Measurements from ENCODE around the gene BCAS1.

Gene BCAS1

DNA sequence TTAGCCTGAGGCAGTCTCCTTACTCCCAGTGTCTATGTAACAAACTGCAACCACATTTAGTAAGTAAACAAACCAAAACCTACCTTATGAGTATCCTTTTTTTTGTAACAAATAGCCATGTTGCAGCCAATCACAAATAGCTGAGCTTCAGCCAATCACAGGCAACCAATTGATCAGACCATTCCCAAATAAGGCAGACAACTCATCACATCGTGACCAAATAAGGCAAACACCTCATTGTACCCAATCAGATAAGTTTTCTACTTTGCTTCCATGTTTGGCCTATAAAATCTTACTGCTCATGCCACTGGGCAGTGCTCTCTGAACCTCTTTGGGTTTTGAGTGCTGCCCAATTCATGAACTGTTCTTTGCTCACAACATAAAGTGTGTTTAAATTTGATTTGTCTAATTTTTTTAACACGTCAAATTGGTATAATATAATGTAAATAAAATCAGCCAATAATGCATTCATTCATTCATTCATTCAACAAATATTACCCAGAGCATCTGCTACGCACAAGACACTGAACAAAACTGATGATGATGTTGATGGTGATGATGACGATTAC is 117.8 kb downstream of the BCAS1 start:
- TF ChIP-seq CEBPB (IDR thresholded peaks at IDR 0.05) (no peak), TEAD4 (IDR thresholded peaks at IDR 0.05) (no peak)

DNA sequence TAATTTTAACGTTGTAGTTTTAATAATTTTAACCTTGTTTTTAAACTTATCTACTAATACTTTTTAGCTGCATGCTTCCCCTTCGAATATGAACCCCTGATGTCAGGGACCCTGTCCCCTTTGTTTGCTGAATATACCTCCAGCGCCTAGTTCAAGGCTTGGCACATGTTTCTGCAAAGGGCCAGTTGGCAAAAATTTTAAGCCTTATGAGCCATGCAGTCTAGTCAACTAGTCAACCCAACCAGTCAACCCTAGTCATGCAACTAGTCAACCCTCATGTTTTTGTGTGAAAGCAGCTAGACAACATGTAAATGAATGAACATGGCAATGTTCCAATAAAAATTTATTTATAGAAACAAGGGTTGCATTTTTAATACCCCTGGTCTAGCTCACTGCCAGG is 119.8 kb downstream of the BCAS1 start:
- TF ChIP-seq CREB1 (IDR thresholded peaks at IDR 0.05; ENCODE audit: low read depth) (no peak), EP300 (IDR thresholded peaks at IDR 0.05; ENCODE audit: borderline replicate concordance) (no peak), TCF12 (IDR thresholded peaks at IDR 0.05; ENCODE audit: low read depth) (no peak), RAD21 (IDR thresholded peaks at IDR 0.05; ENCODE audit: low read depth) (no peak), CEBPB (IDR thresholded peaks at IDR 0.05) (no peak), YY1 (IDR thresholded peaks at IDR 0.05; ENCODE audit: low read depth) (no peak)
- TF ChIP-seq, protein P1, sequence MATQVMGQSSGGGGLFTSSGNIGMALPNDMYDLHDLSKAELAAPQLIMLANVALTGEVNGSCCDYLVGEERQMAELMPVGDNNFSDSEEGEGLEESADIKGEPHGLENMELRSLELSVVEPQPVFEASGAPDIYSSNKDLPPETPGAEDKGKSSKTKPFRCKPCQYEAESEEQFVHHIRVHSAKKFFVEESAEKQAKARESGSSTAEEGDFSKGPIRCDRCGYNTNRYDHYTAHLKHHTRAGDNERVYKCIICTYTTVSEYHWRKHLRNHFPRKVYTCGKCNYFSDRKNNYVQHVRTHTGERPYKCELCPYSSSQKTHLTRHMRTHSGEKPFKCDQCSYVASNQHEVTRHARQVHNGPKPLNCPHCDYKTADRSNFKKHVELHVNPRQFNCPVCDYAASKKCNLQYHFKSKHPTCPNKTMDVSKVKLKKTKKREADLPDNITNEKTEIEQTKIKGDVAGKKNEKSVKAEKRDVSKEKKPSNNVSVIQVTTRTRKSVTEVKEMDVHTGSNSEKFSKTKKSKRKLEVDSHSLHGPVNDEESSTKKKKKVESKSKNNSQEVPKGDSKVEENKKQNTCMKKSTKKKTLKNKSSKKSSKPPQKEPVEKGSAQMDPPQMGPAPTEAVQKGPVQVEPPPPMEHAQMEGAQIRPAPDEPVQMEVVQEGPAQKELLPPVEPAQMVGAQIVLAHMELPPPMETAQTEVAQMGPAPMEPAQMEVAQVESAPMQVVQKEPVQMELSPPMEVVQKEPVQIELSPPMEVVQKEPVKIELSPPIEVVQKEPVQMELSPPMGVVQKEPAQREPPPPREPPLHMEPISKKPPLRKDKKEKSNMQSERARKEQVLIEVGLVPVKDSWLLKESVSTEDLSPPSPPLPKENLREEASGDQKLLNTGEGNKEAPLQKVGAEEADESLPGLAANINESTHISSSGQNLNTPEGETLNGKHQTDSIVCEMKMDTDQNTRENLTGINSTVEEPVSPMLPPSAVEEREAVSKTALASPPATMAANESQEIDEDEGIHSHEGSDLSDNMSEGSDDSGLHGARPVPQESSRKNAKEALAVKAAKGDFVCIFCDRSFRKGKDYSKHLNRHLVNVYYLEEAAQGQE (IDR thresholded peaks at IDR 0.05; ENCODE audit: low read depth) = no peak
- TF ChIP-seq, protein P2, sequence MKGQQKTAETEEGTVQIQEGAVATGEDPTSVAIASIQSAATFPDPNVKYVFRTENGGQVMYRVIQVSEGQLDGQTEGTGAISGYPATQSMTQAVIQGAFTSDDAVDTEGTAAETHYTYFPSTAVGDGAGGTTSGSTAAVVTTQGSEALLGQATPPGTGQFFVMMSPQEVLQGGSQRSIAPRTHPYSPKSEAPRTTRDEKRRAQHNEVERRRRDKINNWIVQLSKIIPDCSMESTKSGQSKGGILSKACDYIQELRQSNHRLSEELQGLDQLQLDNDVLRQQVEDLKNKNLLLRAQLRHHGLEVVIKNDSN (IDR thresholded peaks at IDR 0.05) = no peak

DNA sequence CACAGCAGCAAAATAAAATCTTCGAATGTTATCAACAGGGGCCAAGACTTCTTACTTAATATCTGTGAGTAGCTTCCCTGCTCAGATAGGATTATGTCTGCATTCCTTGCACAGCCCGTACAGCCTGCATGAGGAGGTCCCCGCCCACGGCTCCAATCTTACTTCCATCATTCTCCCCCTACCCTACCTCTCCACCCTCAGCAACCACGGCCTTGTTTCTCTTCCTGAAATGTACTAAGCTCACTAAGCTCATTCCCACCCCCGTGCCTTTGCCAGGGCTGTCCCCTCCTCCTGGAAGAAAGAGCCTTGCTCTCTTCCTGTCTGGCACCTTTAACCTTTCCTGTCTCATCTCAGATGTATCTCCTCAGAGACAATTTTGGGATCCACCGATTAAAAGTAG is 120.4 kb downstream of the BCAS1 start:
- TF ChIP-seq EGR1 (IDR thresholded peaks at IDR 0.05) (no peak), CREB1 (IDR thresholded peaks at IDR 0.05; ENCODE audit: low read depth) (no peak)

DNA sequence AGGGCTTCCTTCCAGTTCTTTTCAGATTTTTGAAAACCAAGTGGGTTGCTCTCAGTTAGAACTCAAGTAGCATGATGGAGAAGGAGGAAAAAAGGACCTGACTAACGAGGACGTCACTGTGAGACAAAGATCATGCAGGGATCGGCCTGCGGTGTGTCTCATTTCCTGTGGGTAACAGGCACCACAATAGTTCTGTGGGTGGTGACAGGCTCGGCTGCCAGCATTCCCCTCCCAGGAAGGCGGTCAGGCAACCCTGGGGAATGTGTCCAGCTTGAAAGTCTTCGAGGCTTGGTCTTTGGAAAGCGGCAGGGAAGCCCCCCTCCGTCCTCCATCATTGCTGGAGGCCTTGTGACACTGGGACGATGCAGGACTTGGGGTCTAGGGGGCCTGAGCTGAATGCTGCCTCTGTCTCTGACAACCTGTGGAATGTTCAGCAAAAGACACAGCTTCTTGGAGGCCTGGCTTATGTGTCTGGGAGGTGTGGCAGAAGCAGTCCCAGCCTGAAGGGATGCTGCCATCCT is 121.0 kb downstream of the BCAS1 start:
- TF ChIP-seq EGR1 (IDR thresholded peaks at IDR 0.05) = no peak
- no peak for TF ChIP-seq NFIC (IDR thresholded peaks at IDR 0.05)
- TF ChIP-seq, protein P3, sequence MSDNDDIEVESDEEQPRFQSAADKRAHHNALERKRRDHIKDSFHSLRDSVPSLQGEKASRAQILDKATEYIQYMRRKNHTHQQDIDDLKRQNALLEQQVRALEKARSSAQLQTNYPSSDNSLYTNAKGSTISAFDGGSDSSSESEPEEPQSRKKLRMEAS (IDR thresholded peaks at IDR 0.05) = no peak
- TF ChIP-seq RAD21 (IDR thresholded peaks at IDR 0.05; ENCODE audit: low read depth) = no peak
- TF ChIP-seq TCF12 (IDR thresholded peaks at IDR 0.05; ENCODE audit: low read depth) = no peak
- no peak for TF ChIP-seq CEBPB (IDR thresholded peaks at IDR 0.05)
- no peak for TF ChIP-seq TAF1 (IDR thresholded peaks at IDR 0.05; ENCODE audit: low read depth)
- TF ChIP-seq, protein P2 (IDR thresholded peaks at IDR 0.05) = no peak
- TF ChIP-seq CREB1 (IDR thresholded peaks at IDR 0.05; ENCODE audit: low read depth) = no peak
- TF ChIP-seq, protein P1 (IDR thresholded peaks at IDR 0.05; ENCODE audit: low read depth) = no peak
- TF ChIP-seq FOXM1 (IDR thresholded peaks at IDR 0.05; ENCODE audit: borderline replicate concordance, low read depth) = no peak
- no peak for TF ChIP-seq EP300 (IDR thresholded peaks at IDR 0.05; ENCODE audit: borderline replicate concordance)
- TF ChIP-seq YY1 (IDR thresholded peaks at IDR 0.05; ENCODE audit: low read depth) = no peak
- TF ChIP-seq TEAD4 (IDR thresholded peaks at IDR 0.05) = no peak
- no peak for TF ChIP-seq ZBTB7A (IDR thresholded peaks at IDR 0.05; ENCODE audit: low read depth)

DNA sequence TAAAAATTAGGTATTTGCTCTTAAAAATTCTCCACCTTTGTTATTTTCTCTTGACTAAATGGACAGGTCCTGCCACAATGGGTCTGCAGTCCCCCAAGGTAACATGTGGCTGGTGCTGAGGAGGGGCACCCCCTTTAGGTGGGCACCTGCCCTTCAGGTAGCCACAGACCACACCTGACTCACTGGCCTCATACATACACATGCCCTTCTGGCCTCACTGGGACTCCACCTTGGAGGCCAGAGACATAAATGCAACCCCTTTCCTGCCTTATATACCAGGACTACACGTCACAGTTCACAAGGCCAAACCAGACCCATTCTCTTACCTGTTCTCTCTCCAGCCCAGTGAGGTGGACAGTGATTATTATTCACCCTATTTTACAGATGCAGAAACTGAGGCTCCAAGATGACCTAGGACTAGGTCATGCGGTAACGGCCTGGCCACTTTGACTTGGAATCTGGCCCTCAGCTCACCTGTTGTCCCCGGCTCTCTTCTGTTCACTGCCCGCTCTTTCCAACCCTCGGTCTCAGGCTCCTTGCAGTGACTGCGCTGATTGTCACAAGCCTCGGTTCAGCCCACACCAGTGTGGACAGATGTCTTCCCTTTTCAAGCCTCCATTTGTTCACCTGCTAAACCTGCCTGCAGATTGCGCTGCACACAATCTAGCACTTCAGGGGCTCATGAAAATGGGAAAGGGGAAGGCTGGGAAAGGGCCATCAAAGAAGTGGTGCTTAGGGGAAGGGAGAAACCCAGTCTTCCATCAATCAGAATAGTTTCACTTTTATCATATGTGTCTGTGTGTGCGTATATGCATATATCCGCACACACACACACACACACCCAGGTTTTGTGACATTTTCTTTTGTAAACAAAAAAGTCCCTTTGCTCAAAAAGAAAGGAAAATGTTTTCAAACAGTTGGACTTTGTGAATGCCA is 121.7 kb downstream of the BCAS1 start:
- no peak for TF ChIP-seq ZBTB7A (IDR thresholded peaks at IDR 0.05; ENCODE audit: low read depth)
- TF ChIP-seq, protein P2 (IDR thresholded peaks at IDR 0.05) = no peak

DNA sequence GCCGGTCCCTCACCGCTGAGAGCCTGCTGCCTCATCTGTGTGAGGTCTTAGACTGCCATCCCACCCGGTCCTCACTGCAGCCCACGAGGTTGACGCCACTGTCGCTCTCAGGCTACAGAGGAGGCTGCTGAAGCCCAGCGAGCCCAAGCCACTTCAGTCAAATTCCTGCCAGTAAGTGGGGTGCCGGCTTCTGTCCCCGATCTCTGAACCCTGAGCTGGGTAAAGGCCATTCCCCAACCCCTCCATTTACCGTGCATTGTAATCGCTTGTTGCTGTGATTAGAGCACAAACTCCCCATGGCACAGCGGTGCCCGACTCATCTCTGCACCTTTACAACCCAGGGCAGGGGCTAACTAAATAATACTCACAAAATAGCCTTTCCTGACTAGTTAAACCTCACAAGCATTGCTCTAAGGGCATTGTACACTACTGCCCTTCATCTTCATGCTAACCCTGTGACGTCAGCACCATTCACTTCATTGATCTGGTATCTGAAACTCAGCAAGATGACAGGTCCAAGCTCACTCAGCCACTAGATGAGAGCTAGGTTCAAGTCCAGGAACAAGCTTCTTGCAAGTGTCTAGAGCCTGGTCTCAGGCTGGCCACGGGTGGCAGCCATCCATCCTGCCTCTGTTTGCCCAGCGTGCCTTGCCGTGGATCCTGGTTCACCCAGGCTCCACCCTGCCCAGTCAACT is 122.7 kb downstream of the BCAS1 start:
- TF ChIP-seq YY1 (IDR thresholded peaks at IDR 0.05; ENCODE audit: low read depth) = no peak
- no peak for TF ChIP-seq RAD21 (IDR thresholded peaks at IDR 0.05; ENCODE audit: low read depth)
- TF ChIP-seq CEBPB (IDR thresholded peaks at IDR 0.05) = no peak
- no peak for TF ChIP-seq CREB1 (IDR thresholded peaks at IDR 0.05; ENCODE audit: low read depth)
- TF ChIP-seq, protein P3 (IDR thresholded peaks at IDR 0.05) = no peak
- TF ChIP-seq EGR1 (IDR thresholded peaks at IDR 0.05) = no peak
- TF ChIP-seq NFIC (IDR thresholded peaks at IDR 0.05) = no peak
- TF ChIP-seq EP300 (IDR thresholded peaks at IDR 0.05; ENCODE audit: borderline replicate concordance) = no peak
- TF ChIP-seq, protein P1 (IDR thresholded peaks at IDR 0.05; ENCODE audit: low read depth) = no peak
- TF ChIP-seq TAF1 (IDR thresholded peaks at IDR 0.05; ENCODE audit: low read depth) = no peak
